GM19395 (cell line): ENCODE results near the gene KCNE4.

ENCODE experiments used
- ATAC-seq: cut with Tn5 transposase; IDR thresholded peaks from one replicate; pipeline ENCODE4 v1.9.1; 2021; ENCODE audit warnings: mild to moderate bottlenecking, moderate library complexity; ENCODE audit not compliant: unreplicated experiment

KCNE4 gene, protein sequence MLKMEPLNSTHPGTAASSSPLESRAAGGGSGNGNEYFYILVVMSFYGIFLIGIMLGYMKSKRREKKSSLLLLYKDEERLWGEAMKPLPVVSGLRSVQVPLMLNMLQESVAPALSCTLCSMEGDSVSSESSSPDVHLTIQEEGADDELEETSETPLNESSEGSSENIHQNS

GRCh38 chr2:223051693-223052289 is at the start of gene KCNE4:
KCNE4 (plus strand) TSS chr2:223052190; CDS start chr2:223052831, 641 bp downstream.
- no peak for ATAC-seq

DNA sequence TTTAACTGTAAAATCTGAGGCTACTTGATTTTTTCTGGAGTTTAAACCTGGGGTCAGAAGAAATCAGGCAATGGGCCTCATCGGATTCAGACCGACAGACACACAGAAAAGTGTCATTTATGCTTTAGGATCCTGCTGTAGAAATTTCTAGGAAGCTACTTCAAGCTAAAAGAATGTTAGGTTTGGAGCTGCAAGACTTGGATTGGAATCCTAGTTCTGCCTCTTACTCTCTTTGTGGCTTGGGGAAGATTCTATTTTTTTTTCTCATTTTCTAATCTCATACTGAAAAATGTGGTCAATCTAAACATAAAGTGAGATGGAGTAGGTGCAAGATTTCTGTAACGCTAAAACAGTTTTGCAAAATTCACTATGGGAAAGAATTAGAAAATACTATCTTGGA is 48.8 kb upstream of the KCNE4 start:
- ATAC-seq, result no peak

GRCh38 chr2:223005496-223005895 is 46.5 kb upstream of the KCNE4 start:
- no peak for ATAC-seq

GRCh38 chr2:223007531-223007930 is 44.5 kb upstream of the KCNE4 start:
- ATAC-seq, result no peak

- ATAC-seq, result no peak
Measured at GRCh38 chr2:223008162-223008561, 43.8 kb upstream of the KCNE4 start.

DNA sequence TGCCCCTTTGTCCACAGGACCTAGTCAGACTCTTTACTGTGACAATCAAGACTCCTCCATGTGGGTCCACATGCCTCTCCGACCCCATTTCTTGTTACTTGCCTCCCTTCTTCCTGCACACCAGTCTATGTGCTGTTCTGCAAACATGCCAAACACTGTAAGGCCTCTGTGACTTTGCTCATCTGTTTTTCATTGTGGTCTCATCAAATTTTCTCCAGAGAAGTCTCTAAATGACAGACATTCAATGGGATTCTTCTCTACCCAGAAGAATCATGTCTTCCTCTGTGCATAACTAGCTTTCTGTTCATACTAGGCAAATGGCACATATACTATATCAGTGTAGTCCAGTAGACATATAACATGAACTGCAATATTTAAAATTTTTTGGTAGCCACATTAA is 43.0 kb upstream of the KCNE4 start:
- ATAC-seq, result no peak

- no peak for ATAC-seq
Measured at GRCh38 chr2:223010641-223011040, 41.3 kb upstream of the KCNE4 start.

- ATAC-seq, result no peak
Measured at GRCh38 chr2:223012291-223012690, 39.7 kb upstream of the KCNE4 start.

GRCh38 chr2:223019390-223019930 is 32.5 kb upstream of the KCNE4 start:
- ATAC-seq, result no peak

GRCh38 chr2:223019987-223020717 is 31.8 kb upstream of the KCNE4 start:
- ATAC-seq, result peak; percentile 98

- no peak for ATAC-seq
Measured at GRCh38 chr2:223020971-223021675, 30.9 kb upstream of the KCNE4 start.

DNA sequence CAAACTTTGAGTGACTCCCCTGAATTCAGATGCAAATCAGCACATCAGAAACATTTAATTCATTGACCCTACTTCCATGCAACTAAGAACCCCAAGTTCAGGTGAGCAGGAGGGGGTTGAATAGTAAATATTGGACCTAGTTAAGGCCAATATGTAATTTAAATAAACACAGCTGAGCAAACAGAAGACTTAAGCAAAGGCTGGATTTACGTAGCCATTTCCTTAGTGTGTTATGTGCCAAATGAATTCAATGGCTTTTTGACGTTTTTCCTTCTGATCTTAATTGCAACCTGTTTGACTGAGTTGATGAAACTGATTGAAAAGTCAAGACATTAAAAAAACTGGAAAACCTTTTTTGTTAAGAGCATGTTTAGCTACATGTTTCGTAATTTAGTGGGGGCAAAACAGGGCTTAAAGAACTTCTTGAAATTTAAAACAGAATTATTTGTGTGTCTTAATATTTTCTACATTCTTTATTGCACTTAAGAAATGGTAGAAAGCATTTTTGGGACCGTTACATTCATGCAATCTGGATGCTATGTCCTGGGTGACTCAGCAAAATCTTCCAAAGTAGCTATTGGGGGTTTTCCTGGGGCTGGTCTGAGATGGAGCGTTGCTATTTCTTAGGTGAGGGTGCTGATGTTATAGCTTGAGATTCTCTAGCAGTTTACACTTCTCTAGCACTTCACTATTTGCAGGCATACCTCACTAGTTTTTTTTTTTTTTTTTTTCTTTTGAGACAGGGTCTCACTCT is 25.5 kb upstream of the KCNE4 start:
- ATAC-seq, result no peak

GRCh38 chr2:223027442-223027841 is 24.5 kb upstream of the KCNE4 start:
- no peak for ATAC-seq

GRCh38 chr2:223029287-223029686 is 22.7 kb upstream of the KCNE4 start:
- ATAC-seq, result no peak

DNA sequence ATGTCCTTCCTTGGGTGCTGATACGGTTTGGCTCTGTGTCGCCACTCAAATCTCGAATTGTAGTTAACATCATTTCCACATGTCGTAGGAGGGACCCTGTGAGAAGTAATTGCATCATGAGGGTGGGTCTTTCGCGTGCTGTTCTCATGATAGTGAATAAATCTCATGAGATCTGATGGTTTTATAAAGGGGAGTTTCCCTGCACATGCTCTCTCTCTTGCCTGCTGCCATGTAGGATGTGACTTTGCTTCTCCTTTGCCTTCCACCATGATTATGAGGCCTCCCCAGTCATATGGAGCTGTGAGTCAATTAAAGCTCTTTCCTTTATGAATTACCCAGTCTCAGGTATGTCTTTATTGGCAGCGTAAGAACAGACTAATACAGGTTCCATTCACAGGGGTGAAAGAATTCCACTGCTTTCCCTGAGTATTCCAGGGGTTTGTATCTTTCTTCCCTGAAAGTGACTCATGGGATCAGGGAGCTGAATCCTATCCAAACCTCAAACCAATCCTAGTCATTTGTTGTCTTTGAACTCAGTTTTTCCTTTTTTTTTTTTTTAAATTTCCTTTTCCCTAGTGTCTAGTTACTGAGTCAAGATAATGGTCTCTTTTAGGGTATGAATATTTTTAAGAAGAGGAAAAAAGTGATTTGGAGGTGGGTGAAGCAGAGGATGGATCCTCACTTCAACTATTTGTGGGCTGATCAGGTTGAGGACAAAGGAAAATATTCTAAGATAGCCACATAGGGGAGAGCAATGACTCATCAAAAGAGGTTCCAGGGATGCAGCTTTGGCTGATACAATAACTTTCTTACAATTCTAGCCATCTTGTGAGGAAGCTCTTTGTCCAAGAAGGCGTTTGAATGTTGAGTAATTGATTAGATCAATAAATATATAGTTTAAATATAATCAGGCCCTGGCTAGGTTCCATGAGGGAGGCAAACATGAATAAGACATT is 19.5 kb upstream of the KCNE4 start:
- no peak for ATAC-seq

DNA sequence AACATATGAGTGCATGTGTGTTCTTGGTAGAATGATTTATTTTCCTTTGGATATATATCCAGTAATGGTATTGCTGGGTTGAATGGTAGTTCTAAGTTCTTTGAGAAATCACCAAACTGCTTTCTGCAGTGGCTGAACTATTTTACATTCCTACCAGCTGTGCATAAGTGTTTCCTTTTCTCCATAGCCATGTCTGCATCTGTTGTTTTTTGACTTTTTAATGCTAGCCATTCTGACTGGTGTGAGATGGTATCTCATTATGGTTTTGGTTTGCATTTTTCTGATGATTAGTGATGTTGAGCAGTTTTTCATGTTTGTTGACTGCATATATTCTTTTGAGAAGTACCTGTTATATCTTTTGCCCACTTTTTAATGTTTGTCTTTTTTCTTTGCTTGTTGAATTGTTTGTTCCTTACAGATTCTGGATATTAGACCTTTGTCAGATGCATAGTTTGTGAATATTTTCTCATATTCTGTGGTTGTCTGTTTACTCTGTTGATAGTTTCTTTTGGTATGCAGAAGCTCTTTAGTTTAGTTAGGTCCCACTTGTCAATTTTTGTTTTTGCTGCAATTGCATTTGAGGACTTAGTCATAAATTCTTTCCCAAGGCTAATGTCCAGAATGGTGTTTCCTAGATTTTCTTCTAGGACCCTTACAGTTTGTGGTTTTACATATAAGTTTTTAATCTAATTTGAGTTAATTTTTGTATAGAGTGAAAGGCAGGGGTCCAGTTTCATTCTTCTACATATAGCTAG is 17.6 kb upstream of the KCNE4 start:
- no peak for ATAC-seq

- ATAC-seq, result no peak
Measured at GRCh38 chr2:223036790-223037444, 15.1 kb upstream of the KCNE4 start.

DNA sequence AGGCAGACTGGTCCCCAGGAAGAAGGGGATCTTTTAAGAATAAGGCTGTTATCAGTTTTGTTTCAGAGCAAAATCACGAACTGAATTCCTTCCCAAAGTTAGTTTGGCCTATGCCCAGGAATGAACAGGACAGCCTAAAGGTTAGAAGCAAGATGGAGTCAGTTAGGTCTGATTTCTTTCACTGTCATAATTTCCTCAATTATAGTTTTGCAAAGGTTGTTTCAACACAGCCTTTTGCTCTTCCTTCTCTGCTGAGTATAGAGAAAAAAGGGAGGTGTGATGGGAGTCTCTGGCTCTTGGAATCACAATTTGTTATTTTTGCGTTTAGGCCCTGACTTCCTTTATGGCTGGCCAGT is 14.6 kb upstream of the KCNE4 start:
- ATAC-seq, result no peak
